DND-41 (cell line): ENCODE measurements around the gene LIME1.

ENCODE experiments used
- ATAC-seq: fragments of 200-7000 bp; cut with Tn5 transposase; 3 replicates; pipeline ENCODE4 v1.9.1; 2021; ENCODE audit warnings: low read depth; ENCODE audit not compliant: insufficient read depth
- DNase-seq: peaks from one replicate; pipeline ENCODE4 v3.0.0-alpha.2; 2020
- H2AFZ ChIP-seq: 2 replicates; pipeline ENCODE4 v1.6.0; 2012; ENCODE audit warnings: low read depth, low read length
- H3K27ac ChIP-seq: 2 replicates; pipeline ENCODE4 v1.5.1; 2012; ENCODE audit warnings: low read length, inconsistent platforms
- H3K27me3 ChIP-seq: fragments of 200-600 bp; sonication (generic); 2 replicates; pipeline ENCODE4 v1.6.0; 2012; ENCODE audit warnings: low read length, mild to moderate bottlenecking, inconsistent platforms; ENCODE audit not compliant: insufficient read depth, poor library complexity
- H3K36me3 ChIP-seq: 2 replicates; pipeline ENCODE4 v1.5.1; 2012; ENCODE audit warnings: low read length, inconsistent platforms; ENCODE audit not compliant: insufficient read depth
- H3K4me1 ChIP-seq: 2 replicates; pipeline ENCODE4 v1.5.1; 2012; ENCODE audit warnings: mild to moderate bottlenecking, low read length; ENCODE audit not compliant: insufficient read depth
- H3K4me2 ChIP-seq: 2 replicates; pipeline ENCODE4 v1.6.0; 2012; ENCODE audit warnings: mild to moderate bottlenecking, moderate library complexity, low read length, inconsistent platforms; ENCODE audit not compliant: insufficient read depth
- H3K4me3 ChIP-seq, 2 experiments: fragments of 200-600 bp in 1 of 2; shearing (Covaris generic) in 1 of 2; 2 replicates each; pipeline ENCODE4 v1.5.1; 2012 to 2016; ENCODE audit warnings: inconsistent platforms in 2 of 2, low read length in 2 of 2, mild to moderate bottlenecking in 2 of 2, low read depth in 1 of 2, moderate library complexity in 1 of 2
- H3K79me2 ChIP-seq: 2 replicates; pipeline ENCODE4 v1.6.0; 2012; ENCODE audit warnings: low read length, inconsistent platforms; ENCODE audit not compliant: insufficient read depth
- H3K9ac ChIP-seq: 2 replicates; pipeline ENCODE4 v1.6.0; 2012; ENCODE audit warnings: low read depth, mild to moderate bottlenecking, inconsistent platforms, low read length, moderate library complexity
- H3K9me3 ChIP-seq: 2 replicates; pipeline ENCODE4 v1.5.1; 2012; ENCODE audit warnings: low read length, moderate library complexity, mild to moderate bottlenecking, inconsistent platforms; ENCODE audit not compliant: insufficient read depth, severe bottlenecking
- H4K20me1 ChIP-seq: 2 replicates; pipeline ENCODE4 v1.6.0; 2012; ENCODE audit warnings: low read length; ENCODE audit not compliant: insufficient read depth
- CTCF ChIP-seq: IDR thresholded peaks from 2 replicates; pipeline ENCODE4 v1.5.1; 2012; ENCODE audit warnings: borderline replicate concordance, low read length, moderate library complexity, mild to moderate bottlenecking; ENCODE audit not compliant: poor library complexity, severe bottlenecking; ENCODE audit errors: extremely low read depth
- EZH2 ChIP-seq: IDR thresholded peaks from 3 replicates; pipeline ENCODE4 v1.6.1; 2012; ENCODE audit warnings: borderline replicate concordance, low read depth, mild to moderate bottlenecking, moderate library complexity, low read length, inconsistent platforms; ENCODE audit not compliant: severe bottlenecking

LIME1 gene

DNA sequence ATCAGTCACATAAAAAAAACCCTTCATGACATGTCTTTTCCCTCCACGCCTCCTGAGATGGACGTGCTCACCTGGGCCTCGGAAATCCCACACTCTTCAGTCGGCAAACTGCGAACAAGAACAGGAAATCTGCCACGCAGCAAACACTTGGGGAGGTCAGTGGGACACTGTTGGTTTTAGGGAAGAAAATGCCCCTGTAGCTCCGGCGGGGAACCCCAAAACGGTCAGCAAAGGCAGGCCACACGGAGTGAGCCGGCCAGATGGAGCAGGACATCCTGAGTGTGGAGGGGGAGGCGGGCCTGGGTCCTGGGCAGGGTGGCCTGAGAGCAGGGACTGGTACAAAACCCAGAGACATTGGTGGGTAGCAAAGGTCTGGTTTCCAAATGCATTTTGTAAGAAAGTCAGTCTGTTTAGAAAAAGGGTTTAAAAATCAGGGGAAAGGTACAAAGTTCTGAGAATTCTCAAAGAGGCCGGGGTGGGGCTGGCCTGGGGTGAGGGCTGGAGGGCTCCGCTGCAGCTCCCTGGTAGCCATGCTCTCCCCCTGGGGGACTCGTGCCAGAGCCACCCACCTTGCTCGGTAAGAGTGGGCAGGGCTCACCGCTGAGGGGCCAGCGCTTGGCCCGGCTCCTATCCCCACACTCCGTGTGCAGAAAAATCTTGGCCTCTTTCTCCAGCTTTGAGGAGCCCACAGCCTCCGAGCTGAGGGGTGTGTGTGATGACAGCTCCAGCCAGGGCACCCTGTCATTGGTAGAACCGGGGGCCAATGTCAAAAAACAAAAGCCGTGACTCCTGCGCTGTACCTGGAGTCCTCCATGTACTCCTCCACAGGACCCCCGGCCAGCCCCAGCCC is 8.3 kb downstream of the LIME1 start:
- peaks cover 19% of the 10 kb centered on the region for H4K20me1 ChIP-seq
- no peak overlapping the region for H3K4me2 ChIP-seq
- no peak overlapping the region for H3K27ac ChIP-seq
- ATAC-seq (0 out of 3 replicates have a peak, but pooled peaks have one; percentile 1), DNase-seq (no peak)
- no peak overlapping the region for H3K4me3 ChIP-seq
- no peaks in the 10 kb centered on the region for H3K9me3 ChIP-seq
- no peaks in the 10 kb centered on the region for H3K27me3 ChIP-seq
- H3K79me2 ChIP-seq, result peaks cover 8% of the 10 kb centered on the region; the same call in 1 of the 2 replicates
- peaks cover 28% of the 10 kb centered on the region for H3K36me3 ChIP-seq
- TF ChIP-seq CTCF, result no peak
- no peak for TF ChIP-seq EZH2
- H2AFZ ChIP-seq, result no peak overlapping the region
- peaks cover 19% of the 10 kb centered on the region for H3K4me1 ChIP-seq
- no peak overlapping the region for H3K9ac ChIP-seq

DNA sequence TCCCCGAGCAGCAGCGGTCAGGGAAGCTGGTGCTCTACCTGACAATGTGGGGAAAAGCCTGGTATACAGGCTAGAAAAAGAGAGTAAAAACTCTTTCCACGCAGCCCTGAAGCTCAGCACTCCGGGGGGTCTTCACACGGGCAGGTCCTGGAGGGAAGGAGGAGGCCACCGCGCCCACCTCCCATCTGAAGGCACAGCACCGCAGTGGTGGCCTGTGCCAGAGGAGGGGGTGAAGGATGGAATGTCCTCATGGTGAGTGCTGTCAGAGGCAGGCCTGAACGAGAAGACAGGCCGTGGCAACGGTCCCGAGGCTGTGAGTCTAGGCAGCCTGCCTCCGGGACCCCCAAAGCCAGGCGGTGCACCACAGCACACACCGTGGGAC is 9.0 kb downstream of the LIME1 start:
- Histone ChIP-seq H3K36me3 (peaks cover 28% of the 10 kb centered on the region), H3K4me2 (no peak overlapping the region), H3K4me1 (peaks cover 20% of the 10 kb centered on the region), H3K9ac (no peak overlapping the region), H3K4me3 (no peak overlapping the region), H3K79me2 (peaks cover 7% of the 10 kb centered on the region; the same call in 1 of the 2 replicates), H2AFZ (no peak overlapping the region), H4K20me1 (peaks cover 19% of the 10 kb centered on the region), H3K9me3 (no peaks in the 10 kb centered on the region), H3K27ac (no peak overlapping the region), H3K27me3 (no peaks in the 10 kb centered on the region)
- TF ChIP-seq EZH2 (no peak), CTCF (no peak)
- ATAC-seq (0 out of 3 replicates have a peak, but pooled peaks have one; percentile 7), DNase-seq (no peak)

DNA sequence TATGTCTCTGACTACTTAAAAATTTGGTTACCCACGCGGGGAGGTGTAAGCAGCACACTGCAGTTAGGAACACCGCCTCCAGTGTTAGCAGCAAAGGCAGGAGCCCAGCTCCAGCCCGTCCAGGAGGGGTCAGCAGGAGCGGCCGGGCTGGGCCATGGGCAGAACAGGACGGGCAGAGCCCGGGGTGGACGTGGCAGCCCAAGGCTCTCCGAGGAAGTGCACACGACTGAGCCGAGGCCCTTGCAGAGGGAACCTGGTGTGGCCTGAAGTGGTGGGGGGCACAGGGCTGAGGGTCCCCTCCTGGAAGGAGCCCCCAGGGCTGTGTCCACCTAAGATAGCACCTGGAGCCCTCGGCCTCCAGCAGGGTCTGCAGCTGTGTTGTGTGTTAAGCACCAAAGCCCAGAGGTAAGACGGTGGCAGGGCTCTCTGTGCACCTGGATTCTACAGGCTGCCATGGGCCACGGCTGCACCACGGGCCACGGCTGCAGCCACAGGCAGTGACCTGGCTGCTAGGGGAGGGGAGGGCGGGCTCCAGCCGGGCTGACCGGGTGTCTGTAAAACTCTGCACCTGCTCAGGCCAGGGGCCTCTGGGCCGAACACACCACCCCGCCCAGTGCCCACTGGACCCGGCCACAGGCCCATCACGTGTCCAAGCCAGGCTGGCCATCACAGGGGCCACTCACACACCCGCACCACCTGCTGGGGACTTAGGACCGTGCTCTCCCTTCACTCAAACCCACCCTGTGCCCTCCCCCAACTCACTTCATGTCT is 9.7 kb downstream of the LIME1 start:
- Histone ChIP-seq H3K9me3 (no peaks in the 10 kb centered on the region), H3K36me3 (peaks cover 22% of the 10 kb centered on the region), H3K79me2 (no peaks in the 10 kb centered on the region), H3K4me2 (no peak overlapping the region), H3K27ac (no peak overlapping the region), H2AFZ (no peak overlapping the region), H3K27me3 (no peaks in the 10 kb centered on the region), H3K9ac (no peak overlapping the region), H3K4me3 (no peak overlapping the region), H3K4me1 (peaks cover 20% of the 10 kb centered on the region), H4K20me1 (peaks cover 12% of the 10 kb centered on the region)
- TF ChIP-seq EZH2, result no peak
- no peak for TF ChIP-seq CTCF
- DNase-seq (no peak), ATAC-seq (no peak)
